ENCODE data around the gene ELF5.
A peak's percentile ranks its signal among the peaks of the same experiment; 100 is the strongest.

The ELF5 gene

DNA sequence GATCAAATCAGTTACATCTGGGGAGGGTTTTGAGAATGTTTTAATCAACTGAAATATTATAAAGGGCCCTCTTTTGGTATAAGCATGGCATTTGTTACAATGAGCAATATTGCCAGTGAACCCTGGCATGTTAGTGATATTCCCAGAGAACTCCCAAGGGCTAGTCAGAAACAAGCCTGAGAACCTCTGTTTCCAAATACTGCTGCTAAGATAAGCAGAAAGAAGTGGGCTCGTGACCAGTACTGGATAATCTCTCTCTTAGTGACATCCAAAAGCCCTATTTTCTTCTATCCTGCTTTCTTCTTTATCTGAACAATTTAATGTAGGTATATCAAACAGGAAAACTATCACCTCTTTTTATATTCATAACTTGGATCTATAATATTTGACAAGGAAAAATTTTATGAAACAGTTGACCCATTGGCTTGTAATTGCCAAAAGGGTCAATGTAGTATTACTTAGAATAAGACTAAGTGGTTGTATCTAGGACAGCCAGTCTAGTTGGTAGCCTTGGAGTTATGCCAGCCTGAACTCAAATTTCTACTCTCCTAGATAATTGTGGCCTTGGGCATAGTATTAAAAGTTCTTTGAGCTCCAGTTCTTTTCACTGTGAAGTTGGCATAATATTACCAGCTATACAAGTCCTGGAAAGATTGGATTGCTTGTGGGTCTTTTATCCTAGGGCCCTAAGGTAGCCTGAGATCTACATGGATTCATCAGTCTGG lies 59.1 kb downstream of the ELF5 start:
- peak in 2 of 58 donors; percentile 24 to 38 for DNase-seq

- no peak for DNase-seq
These were observed 62.5 kb downstream of the ELF5 start for GRCh38 chr11:34451053-34451452.

- no peak for DNase-seq
These were observed 64.6 kb downstream of the ELF5 start for GRCh38 chr11:34449013-34449412.

GRCh38 chr11:34448223-34448994 lies 65.2 kb downstream of the ELF5 start:
- DNase-seq = no peak

GRCh38 chr11:34447044-34447443 lies 66.5 kb downstream of the ELF5 start:
- no peak for DNase-seq

- DNase-seq = no peak
These were observed 67.2 kb downstream of the ELF5 start for GRCh38 chr11:34446386-34446785.

DNA sequence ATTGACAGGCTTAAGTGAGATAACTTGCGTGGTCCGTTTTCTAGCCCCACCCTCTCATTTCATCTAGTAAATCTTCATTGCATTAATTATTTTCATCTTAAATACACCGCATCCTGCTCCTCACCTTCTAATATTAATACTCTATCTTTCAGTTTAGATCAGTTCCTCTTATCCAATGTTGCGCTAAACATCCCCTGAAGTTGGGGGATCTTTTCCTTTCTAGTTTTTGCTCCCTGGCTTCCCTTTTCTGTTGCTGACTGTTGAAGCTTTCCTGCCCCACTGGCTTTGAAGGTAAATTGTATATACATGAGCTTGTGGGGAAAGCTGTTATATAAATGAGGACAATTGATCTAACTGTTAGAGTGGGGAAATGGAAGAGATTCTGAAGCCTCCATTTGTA lies 67.6 kb downstream of the ELF5 start:
- no peak for DNase-seq

DNA sequence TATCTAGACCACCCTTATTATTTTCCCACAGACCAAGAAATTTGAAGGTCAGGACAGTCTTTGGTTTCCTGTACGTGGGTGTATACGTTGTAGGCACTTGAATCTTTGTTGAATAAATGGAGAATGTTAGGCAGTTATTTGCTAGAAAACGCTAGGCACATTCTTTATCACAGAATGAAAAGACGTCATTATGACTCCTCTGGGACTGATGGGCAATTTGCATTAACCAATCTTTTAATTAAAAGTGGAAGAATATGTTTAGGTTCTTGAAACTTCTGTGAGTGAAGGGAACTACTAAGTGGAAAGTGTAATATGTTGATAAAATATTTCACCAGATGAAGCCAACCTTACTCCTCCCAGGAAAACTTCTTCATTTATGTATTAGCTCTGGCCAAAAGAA lies 69.2 kb downstream of the ELF5 start:
- DNase-seq = no peak

- no peak for DNase-seq
These were observed 70.5 kb downstream of the ELF5 start for GRCh38 chr11:34443136-34443535.

GRCh38 chr11:34441814-34442213 lies 71.8 kb downstream of the ELF5 start:
- DNase-seq = no peak

- no peak for DNase-seq
These were observed 73.9 kb downstream of the ELF5 start for GRCh38 chr11:34439610-34440198.

DNA sequence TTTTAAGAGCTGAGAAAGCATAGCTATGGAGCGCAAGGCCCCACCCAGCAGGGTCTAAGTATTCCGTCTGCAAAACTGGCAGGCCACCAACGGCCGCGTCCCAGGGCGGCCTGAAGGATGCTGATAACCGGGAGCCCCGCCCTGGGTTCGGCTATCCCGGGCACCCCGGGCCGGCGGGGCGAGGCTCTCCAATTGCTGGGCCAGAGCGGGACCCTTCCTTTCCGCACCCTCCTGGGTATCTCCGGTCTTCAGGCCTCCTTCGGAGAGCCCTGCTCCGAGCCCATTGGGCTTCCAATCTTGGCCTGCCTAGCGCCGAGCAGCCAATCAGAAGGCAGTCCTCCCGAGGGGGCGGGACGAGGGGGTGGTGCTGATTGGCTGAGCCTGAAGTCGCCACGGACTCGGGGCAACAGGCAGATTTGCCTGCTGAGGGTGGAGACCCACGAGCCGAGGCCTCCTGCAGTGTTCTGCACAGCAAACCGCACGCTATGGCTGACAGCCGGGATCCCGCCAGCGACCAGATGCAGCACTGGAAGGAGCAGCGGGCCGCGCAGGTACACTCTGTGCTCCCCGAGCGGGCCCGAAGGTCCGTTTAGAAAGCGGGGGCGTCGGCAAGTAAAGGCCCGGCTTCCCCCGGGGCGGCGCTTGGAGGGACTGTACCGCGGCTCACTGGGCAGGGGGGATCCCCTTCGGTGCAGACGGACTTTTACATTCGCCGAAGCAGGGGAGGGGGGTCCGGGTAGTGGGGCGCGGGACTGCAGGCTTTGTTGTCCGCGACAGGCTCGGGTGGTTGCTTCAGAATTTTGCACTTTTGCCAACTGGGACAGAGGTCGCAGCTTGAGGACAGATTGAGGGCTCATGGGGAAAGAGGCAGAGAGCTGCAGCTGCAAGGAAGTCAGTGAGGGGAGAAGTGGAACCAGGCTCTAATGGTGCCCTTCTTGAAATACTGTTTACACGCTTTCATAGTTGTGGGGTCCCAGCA lies 74.8 kb downstream of the ELF5 start, which contains the start of gene CAT:
Gene CAT, plus strand, starts transcription at position 406 of the 979 bp plus-strand sequence. Its CDS starts 80 bp downstream, at position 486.
- DNase-seq = peak; percentile 44 to 97 (median 92)

DNA sequence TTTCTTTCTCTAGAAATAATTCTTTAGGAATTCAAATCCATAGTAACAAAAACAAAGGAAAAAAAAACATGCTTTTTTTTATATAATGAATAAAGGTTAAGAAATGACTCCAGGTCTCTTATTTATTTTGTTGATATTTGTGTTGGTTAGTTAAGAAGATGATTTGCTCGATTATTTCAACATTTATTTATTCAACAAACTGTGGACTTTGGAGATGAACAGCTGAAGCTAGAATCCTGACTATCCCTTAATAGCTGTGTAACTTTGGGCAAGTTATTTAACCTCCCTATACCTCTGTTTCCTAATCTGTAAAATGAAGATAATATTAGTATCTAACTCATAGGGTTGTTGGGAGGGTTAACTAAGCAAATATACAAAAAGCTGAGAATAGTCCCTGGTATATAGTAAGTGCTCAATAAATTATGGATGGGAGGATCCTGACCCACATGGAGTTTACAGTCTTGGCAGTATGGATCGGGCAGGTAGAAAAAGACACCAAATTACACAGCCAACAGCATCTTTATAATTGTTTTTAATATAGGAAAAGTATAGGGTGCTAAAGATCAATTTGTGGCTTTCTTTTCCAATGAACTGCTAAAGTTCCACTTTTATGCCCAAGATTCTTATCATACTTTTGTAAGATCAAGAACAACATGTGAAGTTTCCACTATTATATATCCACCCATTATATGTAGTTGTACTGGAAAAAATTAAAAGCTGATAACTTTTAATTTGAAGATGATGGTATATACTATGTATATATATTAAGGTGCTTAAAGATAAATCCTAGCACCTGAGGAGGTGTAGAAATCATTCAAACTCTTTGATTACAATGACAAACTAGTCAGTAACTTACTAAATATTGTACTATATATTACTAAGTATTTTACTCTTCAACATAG lies 76.1 kb downstream of the ELF5 start:
- no peak for DNase-seq

GRCh38 chr11:34433899-34434298 lies 79.7 kb downstream of the ELF5 start:
- DNase-seq = no peak

GRCh38 chr11:34432822-34433221 lies 80.8 kb downstream of the ELF5 start:
- no peak for DNase-seq

DNA sequence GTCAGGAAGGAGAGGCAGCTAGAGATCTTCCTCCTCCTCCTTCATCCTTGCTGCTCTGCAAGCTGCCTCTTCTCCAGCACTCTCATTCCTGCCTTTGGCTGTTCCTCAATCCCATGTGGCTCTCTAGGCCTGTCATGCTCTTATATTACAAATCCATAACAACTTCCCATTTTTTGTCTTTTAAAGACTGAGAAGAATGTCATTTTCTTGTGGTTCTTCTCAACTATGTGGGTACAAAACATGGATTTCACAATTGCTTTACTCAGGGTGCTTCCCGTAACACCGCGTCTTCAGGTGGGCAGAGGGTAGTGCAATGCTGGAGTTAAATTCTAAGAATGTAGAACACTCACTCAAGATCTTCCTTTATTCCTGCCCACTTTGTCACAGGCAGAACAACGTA lies 81.6 kb downstream of the ELF5 start:
- no peak for DNase-seq
